ENCODE measurements around the gene LIPT1.
A peak's percentile ranks its signal among the peaks of the same experiment; 100 is the strongest.

The LIPT1 gene

DNA sequence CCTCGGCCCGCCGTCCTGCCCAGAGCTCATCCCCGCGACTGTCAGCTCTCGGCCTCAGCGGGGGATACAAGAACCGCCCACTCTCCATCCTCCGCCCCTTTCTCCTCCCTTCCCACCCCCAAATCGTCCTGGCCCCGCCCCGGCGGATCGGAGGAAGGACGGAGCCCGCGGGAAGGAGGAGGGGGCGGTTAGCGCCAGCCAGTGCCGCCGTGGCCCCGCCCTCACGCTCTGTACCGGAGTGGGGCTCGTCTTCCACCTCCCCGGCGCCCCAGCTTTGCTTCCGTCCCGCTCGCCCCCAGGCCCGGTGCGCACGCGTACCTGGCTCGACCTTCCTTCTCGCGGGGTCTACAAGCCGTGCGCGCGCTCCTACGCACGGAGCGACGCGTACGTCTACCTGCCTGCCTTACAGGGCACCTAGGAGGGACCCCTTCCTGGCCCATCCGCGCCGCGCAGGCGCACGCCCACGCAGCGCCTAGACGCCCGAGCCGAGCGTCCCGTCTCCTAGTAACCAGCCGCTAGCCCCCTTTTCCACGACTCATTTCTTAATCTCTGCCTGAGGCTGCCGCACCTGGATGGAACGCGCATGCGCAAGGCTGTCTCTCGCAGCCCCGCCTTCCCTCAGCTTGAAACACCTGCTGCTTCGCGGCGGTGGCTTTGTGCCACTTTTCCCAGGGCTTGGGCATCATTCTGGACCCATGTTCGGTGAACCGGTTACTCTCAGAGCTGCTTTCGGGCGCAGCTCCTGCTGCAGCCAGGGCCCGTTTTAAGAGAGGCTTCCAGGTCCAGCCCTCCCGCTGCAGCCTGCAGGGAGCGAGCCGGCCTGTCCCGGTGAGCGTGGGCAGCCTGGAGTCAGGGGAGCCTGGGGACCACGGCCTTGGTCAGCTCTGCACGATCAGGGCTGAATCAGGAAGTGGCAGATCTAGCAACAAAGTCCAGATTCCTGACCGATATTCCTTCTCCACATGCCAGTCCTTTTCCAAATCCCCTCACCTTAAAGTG is 13.4 kb upstream of the LIPT1 start, which contains the start of gene C2orf15 (continued):
- TF ChIP-seq, protein P1, sequence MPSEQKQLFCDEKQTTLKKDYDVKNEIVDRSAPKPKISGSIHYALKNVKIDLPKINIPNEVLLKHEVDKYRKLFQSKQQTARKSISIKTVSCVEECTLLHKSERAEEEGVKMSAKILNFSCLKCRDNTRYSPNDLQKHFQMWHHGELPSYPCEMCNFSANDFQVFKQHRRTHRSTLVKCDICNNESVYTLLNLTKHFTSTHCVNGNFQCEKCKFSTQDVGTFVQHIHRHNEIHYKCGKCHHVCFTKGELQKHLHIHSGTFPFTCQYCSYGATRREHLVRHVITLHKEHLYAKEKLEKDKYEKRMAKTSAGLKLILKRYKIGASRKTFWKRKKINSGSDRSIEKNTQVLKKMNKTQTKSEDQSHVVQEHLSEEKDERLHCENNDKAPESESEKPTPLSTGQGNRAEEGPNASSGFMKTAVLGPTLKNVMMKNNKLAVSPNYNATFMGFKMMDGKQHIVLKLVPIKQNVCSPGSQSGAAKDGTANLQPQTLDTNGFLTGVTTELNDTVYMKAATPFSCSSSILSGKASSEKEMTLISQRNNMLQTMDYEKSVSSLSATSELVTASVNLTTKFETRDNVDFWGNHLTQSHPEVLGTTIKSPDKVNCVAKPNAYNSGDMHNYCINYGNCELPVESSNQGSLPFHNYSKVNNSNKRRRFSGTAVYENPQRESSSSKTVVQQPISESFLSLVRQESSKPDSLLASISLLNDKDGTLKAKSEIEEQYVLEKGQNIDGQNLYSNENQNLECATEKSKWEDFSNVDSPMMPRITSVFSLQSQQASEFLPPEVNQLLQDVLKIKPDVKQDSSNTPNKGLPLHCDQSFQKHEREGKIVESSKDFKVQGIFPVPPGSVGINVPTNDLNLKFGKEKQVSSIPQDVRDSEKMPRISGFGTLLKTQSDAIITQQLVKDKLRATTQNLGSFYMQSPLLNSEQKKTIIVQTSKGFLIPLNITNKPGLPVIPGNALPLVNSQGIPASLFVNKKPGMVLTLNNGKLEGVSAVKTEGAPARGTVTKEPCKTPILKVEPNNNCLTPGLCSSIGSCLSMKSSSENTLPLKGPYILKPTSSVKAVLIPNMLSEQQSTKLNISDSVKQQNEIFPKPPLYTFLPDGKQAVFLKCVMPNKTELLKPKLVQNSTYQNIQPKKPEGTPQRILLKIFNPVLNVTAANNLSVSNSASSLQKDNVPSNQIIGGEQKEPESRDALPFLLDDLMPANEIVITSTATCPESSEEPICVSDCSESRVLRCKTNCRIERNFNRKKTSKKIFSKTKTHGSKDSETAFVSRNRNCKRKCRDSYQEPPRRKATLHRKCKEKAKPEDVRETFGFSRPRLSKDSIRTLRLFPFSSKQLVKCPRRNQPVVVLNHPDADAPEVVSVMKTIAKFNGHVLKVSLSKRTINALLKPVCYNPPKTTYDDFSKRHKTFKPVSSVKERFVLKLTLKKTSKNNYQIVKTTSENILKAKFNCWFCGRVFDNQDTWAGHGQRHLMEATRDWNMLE (tag by site-specific recombination; conservative IDR thresholded peaks at IDR 0.05; ENCODE audit: low read depth) = no peak
- TF ChIP-seq EGR2 (tag by site-specific recombination; IDR thresholded peaks at IDR 0.05; ENCODE audit: low read depth) (peak; percentile 80), SP3 (tag by site-specific recombination; IDR thresholded peaks at IDR 0.05) (peak; percentile 98), GLIS1 (tag by site-specific recombination; IDR thresholded peaks at IDR 0.05) (peak; percentile 86), IKZF3 (tag by site-specific recombination; IDR thresholded peaks at IDR 0.05) (0 out of 2 replicates have a peak, but pooled peaks have one; percentile 13), ZFHX2 (tag by site-specific recombination; conservative IDR thresholded peaks at IDR 0.05) (peak; percentile 82), SCRT2 (tag by site-specific recombination; IDR thresholded peaks at IDR 0.05) (peak; percentile 100), OVOL3 (tag by site-specific recombination; IDR thresholded peaks at IDR 0.05) (no peak), ZBTB21 (tag by site-specific recombination; IDR thresholded peaks at IDR 0.05) (no peak), KLF9 (tag by site-specific recombination; IDR thresholded peaks at IDR 0.05; ENCODE audit: low read depth) (peak; percentile 85), ZNF391 (tag by site-specific recombination; IDR thresholded peaks at IDR 0.05; ENCODE audit: borderline replicate concordance, low read depth) (0 out of 2 replicates have a peak, but pooled peaks have one; percentile 3), ZNF654 (tag by site-specific recombination; IDR thresholded peaks at IDR 0.05; ENCODE audit: low read depth) (no peak), ZBTB20 (tag by site-specific recombination; IDR thresholded peaks at IDR 0.05) (peak; percentile 51), ZNF660 (tag by site-specific recombination; IDR thresholded peaks at IDR 0.05) (no peak), GLIS2 (tag by site-specific recombination; IDR thresholded peaks at IDR 0.05) (peak; percentile 87), SCRT1 (tag by site-specific recombination; IDR thresholded peaks at IDR 0.05; ENCODE audit: borderline replicate concordance) (peak; percentile 92)
- TF ChIP-seq, protein P2, sequence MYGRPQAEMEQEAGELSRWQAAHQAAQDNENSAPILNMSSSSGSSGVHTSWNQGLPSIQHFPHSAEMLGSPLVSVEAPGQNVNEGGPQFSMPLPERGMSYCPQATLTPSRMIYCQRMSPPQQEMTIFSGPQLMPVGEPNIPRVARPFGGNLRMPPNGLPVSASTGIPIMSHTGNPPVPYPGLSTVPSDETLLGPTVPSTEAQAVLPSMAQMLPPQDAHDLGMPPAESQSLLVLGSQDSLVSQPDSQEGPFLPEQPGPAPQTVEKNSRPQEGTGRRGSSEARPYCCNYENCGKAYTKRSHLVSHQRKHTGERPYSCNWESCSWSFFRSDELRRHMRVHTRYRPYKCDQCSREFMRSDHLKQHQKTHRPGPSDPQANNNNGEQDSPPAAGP (tag by site-specific recombination; IDR thresholded peaks at IDR 0.05) = 0 out of 2 replicates have a peak, but pooled peaks have one; percentile 8
- TF ChIP-seq, protein P3, sequence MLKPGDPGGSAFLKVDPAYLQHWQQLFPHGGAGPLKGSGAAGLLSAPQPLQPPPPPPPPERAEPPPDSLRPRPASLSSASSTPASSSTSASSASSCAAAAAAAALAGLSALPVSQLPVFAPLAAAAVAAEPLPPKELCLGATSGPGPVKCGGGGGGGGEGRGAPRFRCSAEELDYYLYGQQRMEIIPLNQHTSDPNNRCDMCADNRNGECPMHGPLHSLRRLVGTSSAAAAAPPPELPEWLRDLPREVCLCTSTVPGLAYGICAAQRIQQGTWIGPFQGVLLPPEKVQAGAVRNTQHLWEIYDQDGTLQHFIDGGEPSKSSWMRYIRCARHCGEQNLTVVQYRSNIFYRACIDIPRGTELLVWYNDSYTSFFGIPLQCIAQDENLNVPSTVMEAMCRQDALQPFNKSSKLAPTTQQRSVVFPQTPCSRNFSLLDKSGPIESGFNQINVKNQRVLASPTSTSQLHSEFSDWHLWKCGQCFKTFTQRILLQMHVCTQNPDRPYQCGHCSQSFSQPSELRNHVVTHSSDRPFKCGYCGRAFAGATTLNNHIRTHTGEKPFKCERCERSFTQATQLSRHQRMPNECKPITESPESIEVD (tag by site-specific recombination; IDR thresholded peaks at IDR 0.05) = no peak
- TF ChIP-seq, protein P4, sequence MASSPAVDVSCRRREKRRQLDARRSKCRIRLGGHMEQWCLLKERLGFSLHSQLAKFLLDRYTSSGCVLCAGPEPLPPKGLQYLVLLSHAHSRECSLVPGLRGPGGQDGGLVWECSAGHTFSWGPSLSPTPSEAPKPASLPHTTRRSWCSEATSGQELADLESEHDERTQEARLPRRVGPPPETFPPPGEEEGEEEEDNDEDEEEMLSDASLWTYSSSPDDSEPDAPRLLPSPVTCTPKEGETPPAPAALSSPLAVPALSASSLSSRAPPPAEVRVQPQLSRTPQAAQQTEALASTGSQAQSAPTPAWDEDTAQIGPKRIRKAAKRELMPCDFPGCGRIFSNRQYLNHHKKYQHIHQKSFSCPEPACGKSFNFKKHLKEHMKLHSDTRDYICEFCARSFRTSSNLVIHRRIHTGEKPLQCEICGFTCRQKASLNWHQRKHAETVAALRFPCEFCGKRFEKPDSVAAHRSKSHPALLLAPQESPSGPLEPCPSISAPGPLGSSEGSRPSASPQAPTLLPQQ (tag by site-specific recombination; IDR thresholded peaks at IDR 0.05) = peak; percentile 67; the same call in 1 of the 2 replicates

Measured in HEK293 (cell line).